ENCODE measurements around the gene CEP44. TPM values are rescaled to one million over a fixed set of nuclear protein-coding genes. Genes with fewer than 3 reads are reported as not detected.
A peak's percentile ranks its signal among the peaks of the same experiment; 100 is the strongest.

CEP44 gene
- total and polyA plus RNA-seq, 2 experiments from 2014 or later, result 6.6 to 19.0 TPM

GRCh38 chr4:174263445-174263736 lies 20.3 kb upstream of the CEP44 start:
- 55% methylated on average over 3 of the region's 3 CpGs for WGBS (ENCODE audit: low lambda C conversion rate, missing lambda C conversion rate)
- peak overlapping the region; percentile 16 for H3K27ac ChIP-seq
- no peak overlapping the region for H2AFZ ChIP-seq

DNA sequence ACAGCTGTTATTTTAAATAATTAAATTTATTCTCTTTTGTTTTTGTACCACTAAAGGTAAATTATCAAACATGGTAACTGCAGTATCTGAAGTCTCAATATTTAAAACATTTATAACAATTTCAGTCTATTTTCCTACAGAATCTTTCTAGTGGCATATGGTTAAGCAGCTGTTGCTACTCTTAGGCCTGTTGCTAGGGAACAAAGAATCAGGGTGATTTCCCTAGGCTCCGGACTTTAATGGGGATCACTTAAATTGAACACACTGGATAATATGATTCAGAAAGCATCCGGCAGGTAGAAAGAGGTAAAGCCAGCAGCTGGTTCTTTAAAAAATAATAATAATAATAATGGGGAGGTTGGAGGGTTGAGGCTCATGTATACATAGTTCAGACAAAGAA lies 17.8 kb upstream of the CEP44 start:
- no peaks in the 10 kb centered on the region for H3K9me3 ChIP-seq (ENCODE audit: low read depth)
- 59% methylated on average over 2 of the region's 2 CpGs for WGBS (ENCODE audit: low lambda C conversion rate, missing lambda C conversion rate)
- TF ChIP-seq EZH2phosphoT487 (IDR thresholded peaks at IDR 0.05; ENCODE audit: low read depth, severe bottlenecking, unreplicated experiment) (no peak), EZH2 (IDR thresholded peaks at IDR 0.05; ENCODE audit: borderline replicate concordance) (no peak)
- TF ChIP-seq, protein P1, sequence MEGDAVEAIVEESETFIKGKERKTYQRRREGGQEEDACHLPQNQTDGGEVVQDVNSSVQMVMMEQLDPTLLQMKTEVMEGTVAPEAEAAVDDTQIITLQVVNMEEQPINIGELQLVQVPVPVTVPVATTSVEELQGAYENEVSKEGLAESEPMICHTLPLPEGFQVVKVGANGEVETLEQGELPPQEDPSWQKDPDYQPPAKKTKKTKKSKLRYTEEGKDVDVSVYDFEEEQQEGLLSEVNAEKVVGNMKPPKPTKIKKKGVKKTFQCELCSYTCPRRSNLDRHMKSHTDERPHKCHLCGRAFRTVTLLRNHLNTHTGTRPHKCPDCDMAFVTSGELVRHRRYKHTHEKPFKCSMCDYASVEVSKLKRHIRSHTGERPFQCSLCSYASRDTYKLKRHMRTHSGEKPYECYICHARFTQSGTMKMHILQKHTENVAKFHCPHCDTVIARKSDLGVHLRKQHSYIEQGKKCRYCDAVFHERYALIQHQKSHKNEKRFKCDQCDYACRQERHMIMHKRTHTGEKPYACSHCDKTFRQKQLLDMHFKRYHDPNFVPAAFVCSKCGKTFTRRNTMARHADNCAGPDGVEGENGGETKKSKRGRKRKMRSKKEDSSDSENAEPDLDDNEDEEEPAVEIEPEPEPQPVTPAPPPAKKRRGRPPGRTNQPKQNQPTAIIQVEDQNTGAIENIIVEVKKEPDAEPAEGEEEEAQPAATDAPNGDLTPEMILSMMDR (IDR thresholded peaks at IDR 0.05; ENCODE audit: poor library complexity), result no peak
- no peak overlapping the region for H3K4me3 ChIP-seq
- H3K9me2 ChIP-seq (replicated peaks; ENCODE audit: insufficient read depth), result no peaks in the 10 kb centered on the region
- H4K20me1 ChIP-seq (ENCODE audit: insufficient read depth, poor library complexity, severe bottlenecking), result no peaks in the 10 kb centered on the region
- H3K4me2 ChIP-seq, result no peak overlapping the region
- H3K4me1 ChIP-seq (ENCODE audit: insufficient read depth), result no peaks in the 10 kb centered on the region
- H3K27me3 ChIP-seq, result no peaks in the 10 kb centered on the region
- H3K79me2 ChIP-seq, result peaks cover 49% of the 10 kb centered on the region
- DNase-seq (ENCODE audit: low spot score), result no peak
- H3K27ac ChIP-seq, result no peak overlapping the region
- H2AFZ ChIP-seq, result no peak overlapping the region
- no peaks in the 10 kb centered on the region for H3K36me3 ChIP-seq (replicated peaks; ENCODE audit: insufficient read depth, low read depth)

More at GRCh38 chr4:174263445-174263736, 20.3 kb upstream of the CEP44 start:
- Histone ChIP-seq H3K4me2 (peak overlapping the region; percentile 45), H4K20me1 (ENCODE audit: insufficient read depth, poor library complexity, severe bottlenecking) (no peaks in the 10 kb centered on the region), H3K9me2 (replicated peaks; ENCODE audit: insufficient read depth) (no peaks in the 10 kb centered on the region), H3K9me3 (ENCODE audit: low read depth) (no peaks in the 10 kb centered on the region), H3K27me3 (no peaks in the 10 kb centered on the region), H3K4me1 (ENCODE audit: insufficient read depth) (peaks cover 4% of the 10 kb centered on the region), H3K79me2 (peaks cover 49% of the 10 kb centered on the region), H3K36me3 (replicated peaks; ENCODE audit: insufficient read depth, low read depth) (no peaks in the 10 kb centered on the region), H3K4me3 (no peak overlapping the region)
- DNase-seq (ENCODE audit: low spot score), result no peak
- no peak for TF ChIP-seq EZH2phosphoT487 (IDR thresholded peaks at IDR 0.05; ENCODE audit: low read depth, severe bottlenecking, unreplicated experiment)
- TF ChIP-seq EZH2 (IDR thresholded peaks at IDR 0.05; ENCODE audit: borderline replicate concordance), result no peak
- TF ChIP-seq, protein P1 (IDR thresholded peaks at IDR 0.05; ENCODE audit: poor library complexity), result no peak

GRCh38 chr4:174266416-174266815 lies 17.3 kb upstream of the CEP44 start:
- no peak for DNase-seq (ENCODE audit: low spot score)
- peaks cover 50% of the 10 kb centered on the region for H3K79me2 ChIP-seq
- 79% methylated on average over 2 of the region's 2 CpGs for WGBS (ENCODE audit: low lambda C conversion rate, missing lambda C conversion rate)
- no peak for TF ChIP-seq EZH2 (IDR thresholded peaks at IDR 0.05; ENCODE audit: borderline replicate concordance)
- TF ChIP-seq, protein P1 (IDR thresholded peaks at IDR 0.05; ENCODE audit: poor library complexity), result no peak
- no peak for TF ChIP-seq EZH2phosphoT487 (IDR thresholded peaks at IDR 0.05; ENCODE audit: low read depth, severe bottlenecking, unreplicated experiment)
- no peaks in the 10 kb centered on the region for H3K27me3 ChIP-seq
- no peak overlapping the region for H3K27ac ChIP-seq
- H3K4me3 ChIP-seq, result no peak overlapping the region
- H3K36me3 ChIP-seq (replicated peaks; ENCODE audit: insufficient read depth, low read depth), result no peaks in the 10 kb centered on the region
- H3K4me2 ChIP-seq, result no peak overlapping the region
- no peak overlapping the region for H2AFZ ChIP-seq
- H4K20me1 ChIP-seq (ENCODE audit: insufficient read depth, poor library complexity, severe bottlenecking), result no peaks in the 10 kb centered on the region
- H3K9me2 ChIP-seq (replicated peaks; ENCODE audit: insufficient read depth), result no peaks in the 10 kb centered on the region
- no peaks in the 10 kb centered on the region for H3K4me1 ChIP-seq (ENCODE audit: insufficient read depth)
- H3K9me3 ChIP-seq (ENCODE audit: low read depth), result no peaks in the 10 kb centered on the region

DNA sequence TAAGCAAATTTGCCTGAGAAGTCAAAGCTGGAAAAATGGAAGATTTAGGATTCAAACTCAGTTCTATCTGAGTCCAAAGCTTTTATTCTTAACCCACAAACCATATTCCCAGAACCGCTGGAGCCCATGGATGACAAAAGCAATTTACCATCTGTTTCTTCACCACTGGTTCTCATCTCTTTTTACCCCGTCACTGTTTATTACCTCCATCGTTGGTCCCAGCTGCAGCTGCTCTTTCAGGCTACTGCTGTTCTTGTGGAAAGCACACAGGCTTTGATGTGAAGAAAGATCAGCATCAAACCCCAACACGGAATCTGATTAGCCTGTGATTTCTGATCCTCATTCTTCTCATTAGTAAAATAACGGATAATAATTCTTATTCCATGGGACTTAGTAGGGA lies 9.8 kb upstream of the CEP44 start:
- WGBS (ENCODE audit: low lambda C conversion rate, missing lambda C conversion rate), result 80% methylated on average over 5 of the region's 5 CpGs
- Histone ChIP-seq H3K36me3 (replicated peaks; ENCODE audit: insufficient read depth, low read depth) (no peaks in the 10 kb centered on the region), H3K4me1 (ENCODE audit: insufficient read depth) (no peaks in the 10 kb centered on the region)

More for the DNA sequence above, 9.8 kb upstream of the CEP44 start:
- Histone ChIP-seq H3K27ac (no peak overlapping the region), H4K20me1 (ENCODE audit: insufficient read depth, poor library complexity, severe bottlenecking) (peaks cover 5% of the 10 kb centered on the region), H3K27me3 (no peaks in the 10 kb centered on the region), H3K4me3 (no peak overlapping the region), H3K79me2 (peaks cover 86% of the 10 kb centered on the region), H3K9me2 (replicated peaks; ENCODE audit: insufficient read depth) (no peaks in the 10 kb centered on the region), H2AFZ (no peak overlapping the region), H3K9me3 (ENCODE audit: low read depth) (no peaks in the 10 kb centered on the region), H3K4me2 (no peak overlapping the region)
- no peak for TF ChIP-seq EZH2 (IDR thresholded peaks at IDR 0.05; ENCODE audit: borderline replicate concordance)
- TF ChIP-seq EZH2phosphoT487 (IDR thresholded peaks at IDR 0.05; ENCODE audit: low read depth, severe bottlenecking, unreplicated experiment), result no peak
- TF ChIP-seq, protein P1 (IDR thresholded peaks at IDR 0.05; ENCODE audit: poor library complexity), result no peak
- no peak for DNase-seq (ENCODE audit: low spot score)
